A673 (cell line): ENCODE results near the gene ZBTB20. TPM values are rescaled to one million over a fixed set of nuclear protein-coding genes. Genes with fewer than 3 reads are reported as not detected.

Experiments
- BruUV-seq: library from RNA; stranded (reverse); fragments of 400-500 nt; replicated peaks from 2 replicates; lab custom pipeline; 2021; lab: Mats Ljungman, UMichigan
- CTCF ChIA-PET: fragments of 300-600 bp; sonication (Branson Sonifier 250); formaldehyde crosslinking; loops from one replicate; lab custom pipeline; 2022; ENCODE audit warnings: antibody characterized with exemption; lab: Charles Lee
- POLR2A ChIA-PET: fragments of 300-600 bp; sonication (Branson Sonifier 250); formaldehyde crosslinking; loops from one replicate; lab custom pipeline; 2022; ENCODE audit warnings: antibody characterized with exemption; ENCODE audit not compliant: low non-redundant PET; lab: Charles Lee
- DNase-seq: peaks from one replicate; pipeline ENCODE4 v3.0.0-alpha.2; 2015; ENCODE audit warnings: low spot score
- H3K27ac ChIP-seq: fragments of 200-600 bp; sonication (generic); 2 replicates; pipeline ENCODE4 v1.5.1; 2016; ENCODE audit warnings: mixed run types, low read depth, mild to moderate bottlenecking, mixed read lengths, antibody characterized with exemption, low read length; ENCODE audit not compliant: poor library complexity, severe bottlenecking
- H3K27me3 ChIP-seq: fragments of 200-600 bp; sonication (generic); replicated peaks from 2 replicates; pipeline ENCODE4 v1.6.1; 2017; ENCODE audit warnings: mixed run types, low read depth, mild to moderate bottlenecking, mixed read lengths, antibody characterized with exemption, low read length; ENCODE audit not compliant: insufficient read depth, poor library complexity
- H3K36me3 ChIP-seq: fragments of 200-600 bp; sonication (generic); 2 replicates; pipeline ENCODE4 v1.6.1; 2016; ENCODE audit warnings: mixed run types, mild to moderate bottlenecking, mixed read lengths, antibody characterized with exemption, low read length; ENCODE audit not compliant: insufficient read depth, poor library complexity, severe bottlenecking
- H3K4me1 ChIP-seq: fragments of 200-600 bp; sonication (generic); 2 replicates; pipeline ENCODE4 v1.6.1; 2017; ENCODE audit warnings: mixed run types, mild to moderate bottlenecking, mixed read lengths, antibody characterized with exemption, low read length; ENCODE audit not compliant: insufficient read depth, poor library complexity, severe bottlenecking
- H3K4me3 ChIP-seq: fragments of 200-600 bp; sonication (generic); 2 replicates; pipeline ENCODE4 v1.5.1; 2016; ENCODE audit warnings: low read depth, mixed run types, mild to moderate bottlenecking, mixed read lengths, low read length; ENCODE audit not compliant: poor library complexity, severe bottlenecking
- H3K9me3 ChIP-seq: fragments of 200-600 bp; sonication (generic); 2 replicates; pipeline ENCODE4 v1.6.1; 2016; ENCODE audit warnings: mixed run types, low read depth, mild to moderate bottlenecking, mixed read lengths, antibody characterized with exemption, low read length; ENCODE audit not compliant: poor library complexity, severe bottlenecking
- EZH2 ChIP-seq: fragments of 200-600 bp; sonication (generic); IDR thresholded peaks from 2 replicates; pipeline ENCODE4 v1.6.1; 2017; ENCODE audit warnings: borderline replicate concordance, low read depth, mild to moderate bottlenecking, mixed read lengths, antibody characterized with exemption, low read length; ENCODE audit not compliant: poor library complexity, severe bottlenecking
- intact Hi-C: fragments of 100-400 bp; cut with micrococcal nuclease; formaldehyde crosslinking; loops from one replicate; pipeline ENCODE4 v1.10.0; 2022; ENCODE audit not compliant: unreplicated experiment
- total RNA-seq: library from RNA; stranded (reverse); gene quantifications from 2 replicates; pipeline ENCODE4 v1.2.3, GENCODE V29; 2021
- TF ChIP-seq, protein P1 (sequence below): fragments of 300-800, 200-600 bp; sonication (generic); conservative IDR thresholded peaks from 2 replicates; pipeline ENCODE4 v1.5.1; 2017; ENCODE audit warnings: low read depth, mild to moderate bottlenecking, antibody characterized with exemption, low read length, moderate library complexity, mixed read lengths

ZBTB20 gene
- total RNA-seq, 1 experiment from 2014 or later, result 13.5 TPM

DNA sequence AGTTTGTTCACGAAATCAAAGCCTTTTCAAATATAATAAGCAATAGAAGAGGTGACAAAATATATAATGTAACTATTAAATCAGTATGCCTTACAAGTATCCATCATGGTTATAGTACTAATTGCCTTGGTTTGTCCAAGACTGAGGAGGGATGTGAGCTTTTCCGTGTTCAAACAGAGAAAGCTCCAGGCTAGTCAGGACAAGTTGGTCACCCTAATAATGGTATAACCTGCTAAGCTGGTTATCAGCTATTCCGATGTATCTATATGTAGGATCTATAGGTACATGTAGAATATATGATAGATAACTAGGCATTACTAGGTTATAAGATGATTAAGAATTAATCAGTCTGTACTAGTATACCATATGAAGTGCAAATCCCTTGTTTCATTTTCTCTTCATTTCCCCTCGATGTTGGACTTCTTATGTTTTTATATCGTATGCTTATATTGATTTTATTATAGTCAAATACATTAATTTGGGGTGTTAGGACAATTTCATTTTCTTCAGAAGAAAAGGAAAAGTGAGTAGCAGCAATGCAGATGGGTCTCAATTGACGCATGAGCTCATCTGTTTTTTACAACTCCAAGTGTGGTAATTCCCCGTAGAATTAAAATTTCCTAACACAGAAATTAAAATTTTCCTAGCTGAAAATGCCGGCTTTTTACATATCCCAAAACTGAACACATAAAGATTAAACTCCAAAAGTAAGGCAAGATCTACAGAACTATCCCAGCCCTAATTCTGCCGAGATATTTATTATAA, 434.2 kb downstream of the ZBTB20 start:
- Histone ChIP-seq H3K4me3 (no peak overlapping the region), H3K9me3 (no peaks in the 10 kb centered on the region), H3K4me1 (no peaks in the 10 kb centered on the region), H3K27me3 (no peaks in the 10 kb centered on the region), H3K27ac (no peak overlapping the region), H3K36me3 (no peaks in the 10 kb centered on the region)
- TF ChIP-seq, protein P1, sequence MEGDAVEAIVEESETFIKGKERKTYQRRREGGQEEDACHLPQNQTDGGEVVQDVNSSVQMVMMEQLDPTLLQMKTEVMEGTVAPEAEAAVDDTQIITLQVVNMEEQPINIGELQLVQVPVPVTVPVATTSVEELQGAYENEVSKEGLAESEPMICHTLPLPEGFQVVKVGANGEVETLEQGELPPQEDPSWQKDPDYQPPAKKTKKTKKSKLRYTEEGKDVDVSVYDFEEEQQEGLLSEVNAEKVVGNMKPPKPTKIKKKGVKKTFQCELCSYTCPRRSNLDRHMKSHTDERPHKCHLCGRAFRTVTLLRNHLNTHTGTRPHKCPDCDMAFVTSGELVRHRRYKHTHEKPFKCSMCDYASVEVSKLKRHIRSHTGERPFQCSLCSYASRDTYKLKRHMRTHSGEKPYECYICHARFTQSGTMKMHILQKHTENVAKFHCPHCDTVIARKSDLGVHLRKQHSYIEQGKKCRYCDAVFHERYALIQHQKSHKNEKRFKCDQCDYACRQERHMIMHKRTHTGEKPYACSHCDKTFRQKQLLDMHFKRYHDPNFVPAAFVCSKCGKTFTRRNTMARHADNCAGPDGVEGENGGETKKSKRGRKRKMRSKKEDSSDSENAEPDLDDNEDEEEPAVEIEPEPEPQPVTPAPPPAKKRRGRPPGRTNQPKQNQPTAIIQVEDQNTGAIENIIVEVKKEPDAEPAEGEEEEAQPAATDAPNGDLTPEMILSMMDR, result no peak
- TF ChIP-seq EZH2, result no peak
- intact Hi-C loops, result no loop called here
- BruUV-seq, result no TSS peak
- POLR2A ChIA-PET, result no interaction called here
- CTCF ChIA-PET, result no interaction called here
- no peak for DNase-seq

DNA sequence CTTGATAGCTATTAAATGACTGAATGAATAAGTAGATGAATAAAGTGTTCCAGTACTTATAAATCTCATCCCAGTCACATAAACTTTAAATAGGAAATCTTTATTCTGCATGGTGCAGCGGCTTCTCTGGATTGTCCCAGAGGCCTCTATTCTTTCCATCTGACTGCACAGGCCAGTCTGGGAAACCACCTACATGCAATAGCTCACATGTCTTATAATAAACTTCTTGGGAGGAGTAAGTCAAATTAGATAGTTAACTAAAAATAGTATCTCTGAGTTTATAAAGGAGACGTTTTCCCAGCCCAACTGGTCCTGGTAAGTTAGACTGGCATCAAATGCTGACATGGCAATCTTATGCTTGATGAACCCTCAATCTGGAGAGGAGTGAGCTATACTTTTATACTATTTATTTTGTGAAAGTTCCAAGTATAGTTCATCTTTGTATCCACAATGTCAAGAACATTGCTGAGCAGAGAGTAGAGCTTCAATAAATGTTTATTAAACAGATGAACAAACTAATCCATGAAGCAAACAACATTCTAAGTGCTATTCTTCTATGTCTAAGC, 435.7 kb downstream of the ZBTB20 start:
- H3K4me1 ChIP-seq, result no peaks in the 10 kb centered on the region
- no TSS peak for BruUV-seq
- no peak overlapping the region for H3K27ac ChIP-seq
- TF ChIP-seq EZH2, result no peak
- TF ChIP-seq, protein P1, result no peak
- H3K36me3 ChIP-seq, result no peaks in the 10 kb centered on the region
- no peaks in the 10 kb centered on the region for H3K9me3 ChIP-seq
- no peak overlapping the region for H3K4me3 ChIP-seq
- intact Hi-C loops, result no loop called here
- ChIA-PET CTCF (no interaction called here), POLR2A (no interaction called here)
- DNase-seq, result no peak
- no peaks in the 10 kb centered on the region for H3K27me3 ChIP-seq

DNA sequence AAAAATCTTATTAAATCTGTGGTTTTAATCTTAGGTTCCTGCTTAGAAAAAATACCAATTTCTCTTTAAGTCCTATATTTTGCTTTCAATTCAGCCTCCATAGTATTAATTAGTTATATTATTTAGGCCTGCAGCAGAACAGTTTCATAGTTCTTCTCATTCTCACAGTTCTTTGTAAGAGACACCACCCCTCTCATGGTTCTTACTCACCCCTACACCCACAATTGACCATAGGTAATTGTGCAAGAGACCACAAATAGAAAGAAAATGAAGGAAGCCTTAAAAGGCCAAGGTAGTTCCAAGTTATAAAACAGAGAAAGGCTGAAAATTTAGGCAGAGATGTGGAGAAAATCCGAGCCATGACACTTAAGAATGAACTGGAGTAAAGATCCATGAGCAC, 438.0 kb downstream of the ZBTB20 start:
- BruUV-seq, result no TSS peak
- CTCF ChIA-PET, result no interaction called here
- no peaks in the 10 kb centered on the region for H3K9me3 ChIP-seq
- DNase-seq, result no peak
- no peaks in the 10 kb centered on the region for H3K36me3 ChIP-seq
- POLR2A ChIA-PET, result no interaction called here
- TF ChIP-seq EZH2, result no peak
- TF ChIP-seq, protein P1, result no peak
- no peak overlapping the region for H3K27ac ChIP-seq
- H3K4me1 ChIP-seq, result no peaks in the 10 kb centered on the region
- no peaks in the 10 kb centered on the region for H3K27me3 ChIP-seq
- intact Hi-C loops, result no loop called here
- no peak overlapping the region for H3K4me3 ChIP-seq
